Loucy (cell line): Measurements from ENCODE around the gene ARHGAP45.

ENCODE experiments used
- H2AFZ ChIP-seq: fragments of 200-600 bp; sonication (generic); 2 replicates; pipeline ENCODE4 v1.6.0; 2016; ENCODE audit warnings: antibody characterized with exemption, mild to moderate bottlenecking, low read length, moderate library complexity
- H3F3A ChIP-seq: fragments of 200-600 bp; 2 replicates; pipeline ENCODE4 v1.6.0; 2016; ENCODE audit warnings: antibody characterized with exemption, low read depth, mild to moderate bottlenecking
- H3K27me3 ChIP-seq: fragments of 200-600 bp; sonication (generic); 2 replicates; pipeline ENCODE4 v1.6.1; 2014; ENCODE audit warnings: low read length, mild to moderate bottlenecking; ENCODE audit not compliant: insufficient read depth, poor library complexity, severe bottlenecking
- H3K36me3 ChIP-seq: fragments of 200-600 bp; sonication (generic); 2 replicates; pipeline ENCODE4 v1.6.1; 2016; ENCODE audit warnings: low read length; ENCODE audit not compliant: insufficient read depth
- H3K4me1 ChIP-seq: fragments of 200-600 bp; sonication (generic); 2 replicates; pipeline ENCODE4 v1.5.1; 2014; ENCODE audit warnings: low read length, mild to moderate bottlenecking; ENCODE audit not compliant: insufficient read depth, poor library complexity, severe bottlenecking
- H3K4me2 ChIP-seq: fragments of 200-600 bp; sonication (generic); 2 replicates; pipeline ENCODE4 v1.6.0; 2014; ENCODE audit warnings: antibody characterized with exemption, low read length, low read depth, mild to moderate bottlenecking; ENCODE audit not compliant: poor library complexity, severe bottlenecking
- H3K4me3 ChIP-seq: fragments of 200-600 bp; sonication (generic); 2 replicates; pipeline ENCODE4 v1.5.1; 2014; ENCODE audit warnings: low read length, mild to moderate bottlenecking, mixed read lengths; ENCODE audit not compliant: poor library complexity, severe bottlenecking
- H3K79me2 ChIP-seq: fragments of 200-600 bp; sonication (generic); 2 replicates; pipeline ENCODE4 v1.6.1; 2014; ENCODE audit warnings: low read length; ENCODE audit not compliant: insufficient read depth
- H3K9ac ChIP-seq: fragments of 200-600 bp; sonication (generic); 2 replicates; pipeline ENCODE4 v1.6.0; 2014; ENCODE audit warnings: mild to moderate bottlenecking, low read depth, low read length, moderate library complexity; ENCODE audit not compliant: poor library complexity, severe bottlenecking
- H3K9me2 ChIP-seq: fragments of 200-600 bp; sonication (generic); replicated peaks from 2 replicates; pipeline ENCODE4 v1.6.1; 2016; ENCODE audit warnings: low read depth, low read length, mixed read lengths
- H3K9me3 ChIP-seq: fragments of 200-600 bp; sonication (generic); 2 replicates; pipeline ENCODE4 v1.6.1; 2014; ENCODE audit warnings: mild to moderate bottlenecking, antibody characterized with exemption, low read length, low read depth; ENCODE audit not compliant: insufficient read depth
- H4K20me1 ChIP-seq: fragments of 200-600 bp; sonication (generic); 2 replicates; pipeline ENCODE4 v1.6.0; 2014; ENCODE audit warnings: antibody characterized with exemption, low read length, mild to moderate bottlenecking; ENCODE audit not compliant: insufficient read depth, poor library complexity, severe bottlenecking
- CTCF ChIP-seq: fragments of 200-600 bp; sonication (generic); conservative IDR thresholded peaks from 2 replicates; pipeline ENCODE4 v1.5.1; 2014; ENCODE audit warnings: mild to moderate bottlenecking, antibody characterized with exemption, low read length
- EZH2phosphoT487 ChIP-seq: fragments of 200-600 bp; IDR thresholded peaks from 2 replicates; pipeline ENCODE4 v1.6.1; 2018; ENCODE audit warnings: antibody characterized with exemption, mild to moderate bottlenecking, moderate library complexity, borderline replicate concordance

ARHGAP45 gene

GRCh38 chr19:1123885-1124677 is 57.1 kb downstream of the ARHGAP45 start:
- Histone ChIP-seq H4K20me1 (peaks cover 5% of the 10 kb centered on the region), H3K27me3 (no peaks in the 10 kb centered on the region), H3K4me1 (no peaks in the 10 kb centered on the region), H3F3A (no peaks in the 10 kb centered on the region), H3K36me3 (peaks cover 69% of the 10 kb centered on the region; the same call in 1 of the 2 replicates), H3K9me3 (no peaks in the 10 kb centered on the region), H3K79me2 (peaks cover 16% of the 10 kb centered on the region; the same call in 1 of the 2 replicates), H2AFZ (no peak overlapping the region), H3K9me2 (no peaks in the 10 kb centered on the region), H3K4me3 (no peak overlapping the region), H3K9ac (no peak overlapping the region), H3K4me2 (no peak overlapping the region)
- TF ChIP-seq EZH2phosphoT487 (no peak), CTCF (no peak)

GRCh38 chr19:1125601-1126467 is 58.9 kb downstream of the ARHGAP45 start:
- no peaks in the 10 kb centered on the region for H3K9me3 ChIP-seq
- peaks cover 33% of the 10 kb centered on the region for H3K79me2 ChIP-seq
- peaks cover 8% of the 10 kb centered on the region for H4K20me1 ChIP-seq
- no peaks in the 10 kb centered on the region for H3K27me3 ChIP-seq
- H3K9ac ChIP-seq, result no peak overlapping the region
- H3K36me3 ChIP-seq, result peaks cover 55% of the 10 kb centered on the region; the same call in 1 of the 2 replicates
- H3K9me2 ChIP-seq, result no peaks in the 10 kb centered on the region
- H3K4me2 ChIP-seq, result no peak overlapping the region
- no peak for TF ChIP-seq EZH2phosphoT487
- no peak for TF ChIP-seq CTCF
- no peak overlapping the region for H2AFZ ChIP-seq
- H3K4me3 ChIP-seq, result no peak overlapping the region
- H3F3A ChIP-seq, result no peaks in the 10 kb centered on the region
- H3K4me1 ChIP-seq, result peaks cover 7% of the 10 kb centered on the region

- no peaks in the 10 kb centered on the region for H3K9me3 ChIP-seq
- no peaks in the 10 kb centered on the region for H3K27me3 ChIP-seq
- H3F3A ChIP-seq, result no peaks in the 10 kb centered on the region
- H3K9ac ChIP-seq, result no peak overlapping the region
- H3K4me1 ChIP-seq, result peaks cover 18% of the 10 kb centered on the region
- peaks cover 44% of the 10 kb centered on the region for H3K79me2 ChIP-seq
- no peak for TF ChIP-seq EZH2phosphoT487
- no peak for TF ChIP-seq CTCF
- H4K20me1 ChIP-seq, result peaks cover 16% of the 10 kb centered on the region
- no peaks in the 10 kb centered on the region for H3K9me2 ChIP-seq
- no peak overlapping the region for H3K4me2 ChIP-seq
- peaks cover 42% of the 10 kb centered on the region; the same call in 1 of the 2 replicates for H3K36me3 ChIP-seq
- H3K4me3 ChIP-seq, result no peak overlapping the region
- no peak overlapping the region for H2AFZ ChIP-seq
These were observed 60.2 kb downstream of the ARHGAP45 start for GRCh38 chr19:1126984-1127760.
